Stomach smooth muscle (tissue), 2 donors: ENCODE measurements around the gene LRRC4C.

Experiments used
- H3K27ac ChIP-seq: one replicate; pipeline ENCODE4 v1.7.0; 2013; ENCODE audit warnings: mild to moderate bottlenecking, low read length, inconsistent platforms
- H3K27me3 ChIP-seq, 2 donors: one replicate each; pipeline ENCODE4 v1.7.0; 2013; ENCODE audit warnings: low read length in 2 of 2; ENCODE audit not compliant: insufficient read depth in 2 of 2, control insufficient read depth in 1 of 2
- H3K36me3 ChIP-seq, 2 donors: one replicate each; pipeline ENCODE4 v1.7.0; 2013; ENCODE audit warnings: low read length in 2 of 2; ENCODE audit not compliant: control insufficient read depth in 2 of 2, insufficient read depth in 2 of 2
- H3K4me1 ChIP-seq: one replicate; pipeline ENCODE4 v1.7.0; 2013; ENCODE audit warnings: low read length; ENCODE audit not compliant: control insufficient read depth, insufficient read depth
- H3K4me3 ChIP-seq, 2 donors: one replicate each; pipeline ENCODE4 v1.7.0; 2013; ENCODE audit warnings: low read length in 2 of 2
- H3K9ac ChIP-seq, 2 donors: one replicate each; pipeline ENCODE4 v1.7.0; 2013; ENCODE audit warnings: low read length in 2 of 2, mild to moderate bottlenecking in 1 of 2
- H3K9me3 ChIP-seq, 2 donors: one replicate each; pipeline ENCODE4 v1.7.0; 2013; ENCODE audit warnings: low read length in 2 of 2; ENCODE audit not compliant: control insufficient read depth in 2 of 2
- donor health status: healthy.
- donor health status: Pancreatic carcinoma.

Gene LRRC4C

DNA sequence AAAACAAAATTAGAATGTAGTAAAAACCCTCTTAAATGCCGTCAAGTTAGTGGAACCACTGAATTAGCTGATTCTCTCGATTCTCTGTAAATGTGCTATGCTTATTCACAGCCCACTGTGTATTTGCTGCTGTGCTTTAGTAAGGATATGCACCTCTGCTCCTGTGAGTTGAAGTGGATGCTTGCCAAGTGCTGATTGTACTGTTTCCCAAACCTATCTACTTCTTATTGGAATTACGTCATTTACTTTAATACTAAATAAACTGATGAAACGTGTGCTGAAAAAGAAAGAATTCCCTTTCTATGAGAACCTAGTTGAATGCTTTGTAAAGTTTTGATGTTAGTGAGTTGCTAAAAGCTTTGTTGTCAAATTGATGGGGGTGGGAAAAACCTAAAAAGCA, 158.4 kb downstream of the LRRC4C start:
- Histone ChIP-seq H3K4me1 (no peaks in the 10 kb centered on the region), H3K27me3 (no peaks in the 10 kb centered on the region), H3K9ac (no peak overlapping the region), H3K27ac (no peak overlapping the region), H3K4me3 (no peak overlapping the region), H3K36me3 (no peaks in the 10 kb centered on the region), H3K9me3 (no peaks in the 10 kb centered on the region)

DNA sequence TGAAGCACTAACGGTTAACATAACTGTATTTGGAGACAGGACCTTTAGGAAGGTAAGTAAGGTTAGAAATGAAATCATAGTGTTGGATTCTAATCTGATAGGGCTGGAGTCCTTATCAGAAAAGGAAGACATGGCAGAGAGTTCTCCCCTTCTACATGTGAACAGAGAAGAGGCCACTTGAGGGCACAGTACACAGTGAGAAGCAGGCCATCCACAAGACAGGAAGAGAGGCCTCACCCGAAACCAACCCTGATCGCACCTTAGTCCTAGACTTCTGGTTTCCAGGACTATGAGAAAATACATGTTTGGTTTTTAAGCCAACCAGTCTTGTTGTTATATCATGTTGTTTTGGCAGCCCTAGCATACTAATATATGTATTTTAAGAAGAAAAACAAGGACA, 170.0 kb downstream of the LRRC4C start:
- Histone ChIP-seq H3K9me3 (no peaks in the 10 kb centered on the region), H3K4me1 (no peaks in the 10 kb centered on the region), H3K9ac (no peak overlapping the region), H3K4me3 (no peak overlapping the region), H3K27me3 (no peaks in the 10 kb centered on the region), H3K36me3 (no peaks in the 10 kb centered on the region), H3K27ac (no peak overlapping the region)

DNA sequence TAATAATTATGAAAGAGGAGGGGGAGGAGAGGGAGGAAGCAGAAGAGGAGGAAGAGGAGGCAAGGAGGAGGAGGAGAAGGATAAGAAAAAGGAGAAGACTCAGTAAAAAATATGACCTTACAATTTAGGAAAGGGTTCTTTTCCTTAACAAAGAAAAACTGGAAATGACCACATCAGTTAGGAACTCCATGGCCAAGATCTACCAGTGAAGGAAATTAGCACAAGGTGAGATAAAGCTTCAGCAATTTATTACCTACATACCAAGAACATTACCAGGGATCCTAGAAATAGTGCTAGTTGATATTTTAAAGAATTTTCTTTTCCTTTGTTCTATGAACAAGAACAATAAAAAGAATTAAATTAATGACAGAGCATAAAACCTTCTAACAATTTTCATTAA, 172.7 kb downstream of the LRRC4C start:
- Histone ChIP-seq H3K36me3 (no peaks in the 10 kb centered on the region), H3K27me3 (no peaks in the 10 kb centered on the region), H3K27ac (no peak overlapping the region), H3K4me3 (no peak overlapping the region), H3K4me1 (no peaks in the 10 kb centered on the region), H3K9ac (no peak overlapping the region), H3K9me3 (no peaks in the 10 kb centered on the region)

DNA sequence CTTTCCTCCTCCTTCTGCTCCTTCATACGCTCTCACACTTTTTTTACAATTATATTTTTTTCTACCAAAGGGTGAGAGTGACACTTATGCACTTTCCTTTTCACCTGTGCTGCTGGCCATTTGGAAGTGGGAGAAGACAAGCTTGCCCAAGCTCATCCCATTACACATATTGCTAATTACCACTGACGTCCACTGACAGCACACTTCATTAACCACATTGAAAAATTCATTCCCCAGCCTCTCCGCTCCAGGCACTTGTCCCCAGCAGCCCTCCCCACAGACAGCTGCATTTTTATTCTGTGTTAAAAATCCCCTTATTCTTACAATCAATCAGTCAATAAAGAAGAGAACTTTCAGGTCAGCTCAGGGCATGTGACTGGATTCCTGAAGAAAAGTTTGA, 175.1 kb downstream of the LRRC4C start:
- H3K27me3 ChIP-seq: no peaks in the 10 kb centered on the region
- no peaks in the 10 kb centered on the region for H3K36me3 ChIP-seq
- no peak overlapping the region for H3K9ac ChIP-seq
- H3K27ac ChIP-seq: no peak overlapping the region
- H3K4me1 ChIP-seq: no peaks in the 10 kb centered on the region
- H3K4me3 ChIP-seq: no peak overlapping the region
- H3K9me3 ChIP-seq: no peaks in the 10 kb centered on the region

DNA sequence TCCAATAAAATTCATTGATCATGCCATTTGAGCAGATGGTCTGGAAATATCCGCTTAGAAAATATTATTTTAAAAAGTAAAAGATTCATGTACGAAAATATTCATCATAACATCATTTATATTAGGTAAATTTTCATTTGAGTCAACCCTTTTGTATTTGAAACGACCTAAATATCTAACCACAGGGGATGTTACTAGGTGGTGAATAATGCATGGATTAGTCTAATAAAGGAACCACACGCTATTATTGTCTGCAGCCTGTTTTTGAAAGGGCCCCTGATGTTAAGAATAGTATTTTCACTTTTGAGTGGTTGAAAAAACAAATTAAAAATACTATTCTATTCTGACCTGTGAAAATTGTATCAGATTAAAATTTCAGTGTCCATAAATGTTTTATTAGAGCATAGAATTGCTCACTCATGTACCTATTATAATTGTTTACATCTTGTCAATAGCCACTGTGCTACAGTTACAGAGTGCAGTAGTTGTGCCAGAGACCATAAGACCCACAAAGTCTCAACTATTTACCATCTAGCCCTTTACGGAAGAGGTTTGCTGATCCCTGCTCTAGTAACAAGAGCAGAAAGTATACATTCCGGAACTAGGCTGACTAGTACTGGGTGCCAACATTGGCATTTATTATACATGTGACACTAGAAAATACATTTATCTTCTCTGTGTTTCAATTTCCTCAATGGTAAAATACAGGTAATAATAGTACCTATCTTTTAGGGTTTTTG, 176.1 kb downstream of the LRRC4C start:
- Histone ChIP-seq H3K4me1 (no peaks in the 10 kb centered on the region), H3K27ac (no peak overlapping the region), H3K4me3 (no peak overlapping the region), H3K27me3 (no peaks in the 10 kb centered on the region), H3K9ac (no peak overlapping the region), H3K9me3 (no peaks in the 10 kb centered on the region), H3K36me3 (no peaks in the 10 kb centered on the region)

DNA sequence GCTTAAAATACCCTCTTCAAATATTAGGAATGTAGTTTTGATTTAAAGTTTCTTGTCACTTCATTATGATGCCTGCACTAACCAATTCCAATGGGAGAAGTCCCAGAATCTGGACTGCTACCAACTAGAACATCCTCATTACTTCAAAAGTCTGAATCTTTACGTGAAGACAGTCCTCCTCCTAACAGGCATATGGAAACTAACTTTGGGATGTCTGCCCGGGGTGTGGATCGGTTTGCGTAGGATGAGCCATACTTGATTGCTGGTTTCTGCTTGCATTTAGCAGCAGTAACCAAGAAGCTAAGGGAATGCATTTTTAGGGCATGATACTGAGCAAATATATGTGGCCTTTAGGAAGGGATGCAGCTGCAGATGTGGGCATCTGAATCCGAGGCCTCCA, 177.1 kb downstream of the LRRC4C start:
- no peak overlapping the region for H3K9ac ChIP-seq
- H3K4me1 ChIP-seq: no peaks in the 10 kb centered on the region
- no peak overlapping the region for H3K4me3 ChIP-seq
- no peak overlapping the region for H3K27ac ChIP-seq
- no peaks in the 10 kb centered on the region for H3K9me3 ChIP-seq
- H3K27me3 ChIP-seq: no peaks in the 10 kb centered on the region
- no peaks in the 10 kb centered on the region for H3K36me3 ChIP-seq

DNA sequence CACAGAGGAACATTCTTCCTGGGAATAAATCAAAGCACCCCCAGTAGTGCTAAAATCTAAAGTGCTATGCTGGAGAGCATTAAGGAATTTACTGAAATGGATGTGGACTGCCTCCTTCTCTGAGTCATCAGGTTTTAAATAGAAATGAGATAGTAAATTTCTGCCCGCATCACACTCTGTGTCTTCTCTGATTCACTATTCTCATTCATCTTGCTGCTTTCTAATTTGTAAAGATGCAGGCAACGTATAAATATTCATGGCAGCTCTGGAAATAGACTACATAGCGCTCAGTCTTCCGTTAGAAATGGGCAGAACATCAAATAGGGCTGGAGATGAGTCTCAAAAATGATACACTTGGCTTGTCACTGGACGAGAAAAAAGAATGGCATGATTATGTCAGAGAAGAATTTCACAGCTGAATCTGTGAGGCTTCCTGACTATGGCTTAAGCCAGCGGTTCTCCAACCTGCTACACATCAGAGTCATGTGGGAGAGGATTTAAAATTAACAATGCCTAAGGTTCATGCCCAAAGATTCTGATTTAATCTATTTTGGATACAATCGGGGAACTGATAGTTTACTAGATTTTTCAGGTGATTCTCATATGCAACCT, 178.2 kb downstream of the LRRC4C start:
- Histone ChIP-seq H3K36me3 (no peaks in the 10 kb centered on the region), H3K9ac (no peak overlapping the region), H3K27ac (no peak overlapping the region), H3K9me3 (no peaks in the 10 kb centered on the region), H3K27me3 (no peaks in the 10 kb centered on the region), H3K4me1 (no peaks in the 10 kb centered on the region), H3K4me3 (no peak overlapping the region)

DNA sequence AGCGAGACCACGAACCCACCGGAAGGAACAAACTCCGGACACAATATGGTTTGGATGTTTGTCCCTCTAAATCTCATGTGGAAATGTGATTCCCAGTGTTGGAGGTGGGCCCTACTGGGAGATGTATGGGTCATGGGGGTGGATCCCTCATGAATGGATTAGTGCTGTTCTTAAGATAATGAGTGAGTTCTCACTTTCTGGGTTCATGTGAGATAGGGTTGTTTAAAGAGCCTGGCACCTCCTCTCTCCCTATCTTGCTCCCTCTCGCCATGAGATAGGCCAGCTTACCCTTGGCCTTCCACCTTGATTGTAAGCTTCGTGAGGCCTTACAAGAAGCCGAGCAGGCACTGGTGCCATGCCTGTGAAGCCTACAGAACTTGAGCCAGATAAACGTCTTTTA, 184.6 kb downstream of the LRRC4C start:
- no peak overlapping the region for H3K9ac ChIP-seq
- no peaks in the 10 kb centered on the region for H3K36me3 ChIP-seq
- H3K9me3 ChIP-seq: no peaks in the 10 kb centered on the region
- no peaks in the 10 kb centered on the region for H3K27me3 ChIP-seq
- H3K4me1 ChIP-seq: no peaks in the 10 kb centered on the region
- no peak overlapping the region for H3K4me3 ChIP-seq
- H3K27ac ChIP-seq: no peak overlapping the region

DNA sequence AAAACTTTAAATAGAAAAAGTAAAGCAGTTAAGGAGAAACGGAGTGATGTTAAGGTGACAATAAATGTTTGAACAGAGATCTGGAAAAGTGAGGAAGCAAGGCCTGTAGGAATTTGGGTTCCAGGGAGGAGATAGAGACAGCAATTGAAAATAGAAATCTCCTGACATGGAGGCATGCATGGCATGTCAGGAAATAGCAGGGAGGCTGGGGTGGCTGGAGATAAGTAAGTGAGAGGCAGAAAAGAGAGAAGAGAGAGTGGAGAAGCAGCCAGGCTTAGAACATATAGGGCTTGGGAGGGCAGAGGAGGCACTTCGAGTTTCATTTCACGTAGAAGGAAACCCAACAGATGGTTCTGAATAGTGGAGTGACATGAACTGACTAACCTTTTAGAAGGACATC, 185.5 kb downstream of the LRRC4C start:
- no peak overlapping the region for H3K4me3 ChIP-seq
- H3K27me3 ChIP-seq: no peaks in the 10 kb centered on the region
- H3K27ac ChIP-seq: no peak overlapping the region

DNA sequence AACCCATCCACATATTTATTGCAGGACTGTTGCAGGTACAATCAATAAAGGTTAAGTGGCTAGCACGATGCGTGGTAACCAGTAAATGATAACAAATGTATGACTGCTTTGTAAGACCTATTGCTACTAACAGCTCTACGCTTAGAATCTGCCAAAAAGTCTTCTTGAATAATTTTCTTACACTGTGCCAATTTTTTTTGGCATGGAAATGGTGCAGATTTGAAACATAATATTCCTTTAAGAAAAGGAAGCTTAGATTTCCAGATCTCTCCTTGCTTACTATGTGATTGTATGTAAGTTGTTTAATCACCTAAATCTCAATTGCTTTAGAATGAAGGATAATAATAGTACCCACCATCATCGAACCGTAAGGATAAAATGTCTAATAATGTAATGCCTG, 192.0 kb downstream of the LRRC4C start:
- Histone ChIP-seq H3K27ac (no peak overlapping the region), H3K4me1 (no peaks in the 10 kb centered on the region), H3K4me3 (no peak overlapping the region), H3K36me3 (no peaks in the 10 kb centered on the region), H3K27me3 (no peaks in the 10 kb centered on the region), H3K9ac (no peak overlapping the region), H3K9me3 (no peaks in the 10 kb centered on the region)

More for the DNA sequence above, 185.5 kb downstream of the LRRC4C start:
- Histone ChIP-seq H3K9me3 (no peaks in the 10 kb centered on the region), H3K36me3 (no peaks in the 10 kb centered on the region), H3K4me1 (no peaks in the 10 kb centered on the region), H3K9ac (no peak overlapping the region)

DNA sequence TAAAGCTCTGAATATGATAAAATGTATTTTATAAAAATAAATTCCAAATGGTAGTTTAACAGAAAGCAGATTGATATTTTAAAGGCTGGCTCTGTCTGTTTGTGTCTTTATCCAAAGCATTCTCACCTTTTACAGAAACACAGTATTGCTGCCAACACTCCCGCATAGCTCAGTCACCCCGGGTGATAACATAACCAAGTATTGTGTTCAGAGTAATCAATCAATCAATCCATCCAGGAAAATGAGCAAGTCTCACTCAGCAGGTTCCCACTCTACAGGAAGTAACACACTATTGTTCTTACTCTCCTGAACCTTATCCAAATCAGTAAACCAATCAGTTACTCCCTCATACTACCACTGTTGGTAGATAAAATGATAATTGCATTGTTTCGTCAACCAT, 203.4 kb downstream of the LRRC4C start:
- Histone ChIP-seq H3K4me3 (no peak overlapping the region), H3K27me3 (no peaks in the 10 kb centered on the region), H3K27ac (no peak overlapping the region), H3K9ac (no peak overlapping the region), H3K4me1 (no peaks in the 10 kb centered on the region), H3K36me3 (no peaks in the 10 kb centered on the region), H3K9me3 (no peaks in the 10 kb centered on the region)
